GM23338 (cell line): ENCODE measurements around the gene SCAPER. TPM values are rescaled to one million over a fixed set of nuclear protein-coding genes. Genes with fewer than 3 reads are reported as not detected.

Experiments used
- ATAC-seq: fragments of 200-7000 bp; cut with Tn5 transposase; 3 replicates; pipeline ENCODE4 v1.9.1; 2020
- DNase-seq: peaks from one replicate; pipeline ENCODE4 v3.0.0-alpha.2; 2015; ENCODE audit warnings: low spot score
- H2AFZ ChIP-seq: fragments of 200-600 bp; sonication (generic); 2 replicates; pipeline ENCODE4 v1.8.0; 2016; ENCODE audit warnings: antibody characterized with exemption, mild to moderate bottlenecking, moderate library complexity
- H3F3A ChIP-seq: fragments of 200-600 bp; sonication (generic); replicated peaks from 2 replicates; pipeline ENCODE4 v1.8.0; 2017; ENCODE audit warnings: antibody characterized with exemption, mixed run types, low read depth
- H3K27ac ChIP-seq: fragments of 200-600 bp; sonication (generic); 2 replicates; pipeline ENCODE4 v1.6.1; 2016; ENCODE audit warnings: low read depth
- H3K27me3 ChIP-seq: fragments of 200-600 bp; sonication (generic); 2 replicates; pipeline ENCODE4 v1.8.0; 2016; ENCODE audit warnings: mild to moderate bottlenecking, mixed run types, moderate library complexity; ENCODE audit not compliant: insufficient read depth
- H3K36me3 ChIP-seq: fragments of 200-600 bp; sonication (generic); 2 replicates; pipeline ENCODE4 v1.8.0; 2016; ENCODE audit warnings: mild to moderate bottlenecking; ENCODE audit not compliant: insufficient read depth
- H3K4me1 ChIP-seq: fragments of 200-600 bp; sonication (generic); 2 replicates; pipeline ENCODE4 v1.8.0; 2016; ENCODE audit warnings: mild to moderate bottlenecking, moderate library complexity; ENCODE audit not compliant: insufficient read depth
- H3K4me2 ChIP-seq: fragments of 200-600 bp; sonication (generic); 2 replicates; pipeline ENCODE4 v1.7.1; 2017; ENCODE audit warnings: mixed run types
- H3K4me3 ChIP-seq: fragments of 200-600 bp; sonication (generic); 2 replicates; pipeline ENCODE4 v1.6.1; 2016; ENCODE audit warnings: mixed run types
- H3K79me2 ChIP-seq: fragments of 200-600 bp; sonication (generic); replicated peaks from 2 replicates; pipeline ENCODE4 v1.8.0; 2017; ENCODE audit warnings: mild to moderate bottlenecking; ENCODE audit not compliant: insufficient read depth
- H3K9me2 ChIP-seq: fragments of 200-600 bp; sonication (generic); 2 replicates; pipeline ENCODE4 v1.8.0; 2017; ENCODE audit not compliant: insufficient read depth
- H4K20me1 ChIP-seq: fragments of 200-600 bp; sonication (generic); replicated peaks from 2 replicates; pipeline ENCODE4 v1.8.0; 2017; ENCODE audit warnings: mild to moderate bottlenecking; ENCODE audit not compliant: insufficient read depth
- H3K27ac Mint-ChIP-seq: 2 replicates; pipeline ENCODE4 v1.8.0; 2020; ENCODE audit warnings: inconsistent platforms, mild to moderate bottlenecking, moderate library complexity, mixed read lengths
- H3K27me3 Mint-ChIP-seq: 3 replicates; pipeline ENCODE4 v1.8.0; 2022; ENCODE audit warnings: low read depth, mild to moderate bottlenecking, moderate library complexity, mixed read lengths, inconsistent platforms; ENCODE audit not compliant: insufficient read depth, poor library complexity
- H3K36me3 Mint-ChIP-seq: 3 replicates; pipeline ENCODE4 v1.8.0; 2021; ENCODE audit warnings: low read depth, mild to moderate bottlenecking, inconsistent platforms, moderate library complexity, mixed read lengths
- H3K4me1 Mint-ChIP-seq: 3 replicates; pipeline ENCODE4 v1.8.0; 2020; ENCODE audit warnings: mild to moderate bottlenecking, inconsistent platforms, mixed read lengths
- H3K4me3 Mint-ChIP-seq: 3 replicates; pipeline ENCODE4 v1.8.0; 2021; ENCODE audit warnings: moderate library complexity, mild to moderate bottlenecking, inconsistent platforms, mixed read lengths
- H3K9me3 Mint-ChIP-seq: 3 replicates; pipeline ENCODE4 v1.8.0; 2020; ENCODE audit warnings: moderate library complexity, mild to moderate bottlenecking, inconsistent platforms, mixed read lengths
- CREB1 ChIP-seq: fragments of 250-450 bp; sonication (Bioruptor Pico); IDR thresholded peaks from 2 replicates; pipeline ENCODE4 v1.5.0; 2020; ENCODE audit warnings: low read depth, mild to moderate bottlenecking, moderate library complexity
- CTCF ChIP-seq, 2 experiments: fragments of 200-600 bp in 1 of 2; sonication (generic) in 1 of 2; conservative IDR thresholded peaks; 2 replicates each; pipeline versions ENCODE4 v1.5.1 to v1.6.1; 2016 to 2017; ENCODE audit warnings: antibody characterized with exemption in 2 of 2, low read depth in 2 of 2, mild to moderate bottlenecking in 2 of 2, moderate library complexity in 1 of 2
- EZH2 ChIP-seq: fragments of 200-600 bp; sonication (generic); IDR thresholded peaks from one replicate; pipeline ENCODE4 v1.8.0; 2017; ENCODE audit warnings: antibody characterized with exemption, mild to moderate bottlenecking, low read depth; ENCODE audit not compliant: unreplicated experiment
- NANOG ChIP-seq: IDR thresholded peaks from 2 replicates; pipeline ENCODE4 v1.6.1; 2016; ENCODE audit warnings: antibody characterized with exemption, borderline replicate concordance
- ZNF114 ChIP-seq: fragments of 250-450 bp; sonication (Bioruptor Pico); IDR thresholded peaks from 2 replicates; pipeline ENCODE4 v1.5.0; 2020; ENCODE audit warnings: mild to moderate bottlenecking, moderate library complexity
- ZNF331 ChIP-seq: fragments of 250-450 bp; sonication (Bioruptor Pico); IDR thresholded peaks from 2 replicates; pipeline ENCODE4 v1.5.0; 2020; ENCODE audit warnings: low read depth, mild to moderate bottlenecking, moderate library complexity
- ZNF462 ChIP-seq: fragments of 250-450 bp; sonication (Bioruptor Pico); IDR thresholded peaks from 2 replicates; pipeline ENCODE4 v1.5.0; 2020; ENCODE audit warnings: mild to moderate bottlenecking, moderate library complexity
- polyA plus RNA-seq: library from polyadenylated mRNA; unstranded; fragments of >200 nt; fragmentation: Nextera tagmentation; extraction: Ambion mirVana; gene quantifications from 2 replicates; pipeline ENCODE4 v1.2.1, GENCODE V29; 2016
- total RNA-seq: library from RNA; depleted of rRNA; stranded (reverse); fragments of >200 nt; shearing (Covaris generic); gene quantifications from 2 replicates; pipeline ENCODE4 v1.2.3, GENCODE V29; 2014

Gene SCAPER
- total and polyA plus RNA-seq, 2 experiments from 2014 or later, result 9.1 to 17.6 TPM

- Histone ChIP-seq H3K27ac (no peak overlapping the region), H3K27me3 (peaks cover 52% of the 10 kb centered on the region), H4K20me1 (peaks cover 4% of the 10 kb centered on the region), H3K4me1 (peaks cover 13% of the 10 kb centered on the region), H3K4me2 (0 out of 2 replicates have a peak overlapping the region, but pooled peaks have one; percentile 53), H3K36me3 (no peaks in the 10 kb centered on the region), H3K79me2 (no peaks in the 10 kb centered on the region), H2AFZ (no peak overlapping the region), H3K9me2 (no peaks in the 10 kb centered on the region), H3F3A (peaks cover 8% of the 10 kb centered on the region), H3K4me3 (no peak overlapping the region)
- Mint-ChIP-seq H3K9me3 (peaks cover 5% of the 10 kb centered on the region), H3K36me3 (no peaks in the 10 kb centered on the region; the same call in 1 of the 3 replicates), H3K4me3 (peak overlapping the region; percentile 5; the same call in 2 of the 3 replicates), H3K27me3 (peaks cover 60% of the 10 kb centered on the region), H3K4me1 (peaks cover 31% of the 10 kb centered on the region), H3K27ac (no peak overlapping the region)
- ATAC-seq (peak; percentile 27), DNase-seq (peak; percentile 75)
- no peak for TF ChIP-seq EZH2
- peak; percentile 58 to 78 for TF ChIP-seq CTCF (conservative IDR thresholded peaks at IDR 0.05; ENCODE audit: low read depth in 2 of 2)
Measured at GRCh38 chr15:76333720-76334437, 571.3 kb downstream of the SCAPER start.

- H3K9me3 Mint-ChIP-seq, result peaks cover 5% of the 10 kb centered on the region; the same call in 2 of the 3 replicates
- H2AFZ ChIP-seq, result no peak overlapping the region
- ATAC-seq (no peak), DNase-seq (no peak)
- H3K36me3 Mint-ChIP-seq, result no peaks in the 10 kb centered on the region; the same call in 1 of the 3 replicates
- H3K27me3 Mint-ChIP-seq, result peaks cover 55% of the 10 kb centered on the region
- H3K79me2 ChIP-seq, result no peaks in the 10 kb centered on the region
- no peak overlapping the region for H3K4me3 Mint-ChIP-seq
- H4K20me1 ChIP-seq, result no peaks in the 10 kb centered on the region; the same call in 1 of the 2 replicates
- peaks cover 8% of the 10 kb centered on the region for H3K4me1 ChIP-seq
- no peaks in the 10 kb centered on the region for H3K36me3 ChIP-seq
- no peak overlapping the region for H3K27ac ChIP-seq
- H3K4me1 Mint-ChIP-seq, result peaks cover 26% of the 10 kb centered on the region
- H3K4me2 ChIP-seq, result no peak overlapping the region
- H3K27me3 ChIP-seq, result peaks cover 46% of the 10 kb centered on the region
- no peak overlapping the region for H3K4me3 ChIP-seq
- H3K27ac Mint-ChIP-seq, result no peak overlapping the region
- TF ChIP-seq ZNF331 (CRISPR knock-in tag) (no peak), CREB1 (no peak), ZNF462 (CRISPR knock-in tag) (no peak), EZH2 (no peak), ZNF114 (CRISPR knock-in tag) (no peak), NANOG (no peak)
- H3K9me2 ChIP-seq, result no peaks in the 10 kb centered on the region
- peaks cover 8% of the 10 kb centered on the region for H3F3A ChIP-seq
Measured at GRCh38 chr15:76333309-76333708, 571.8 kb downstream of the SCAPER start.
